GM23338 (cell line): ENCODE results near the gene SYMPK. TPM values are rescaled to one million over a fixed set of nuclear protein-coding genes. Genes with fewer than 3 reads are reported as not detected.

Experiments used
- ATAC-seq: fragments of 200-7000 bp; cut with Tn5 transposase; 3 replicates; pipeline ENCODE4 v1.9.1; 2020
- DNase-seq: peaks from one replicate; pipeline ENCODE4 v3.0.0-alpha.2; 2015; ENCODE audit warnings: low spot score
- H2AFZ ChIP-seq: fragments of 200-600 bp; sonication (generic); 2 replicates; pipeline ENCODE4 v1.8.0; 2016; ENCODE audit warnings: antibody characterized with exemption, mild to moderate bottlenecking, moderate library complexity
- H3F3A ChIP-seq: fragments of 200-600 bp; sonication (generic); replicated peaks from 2 replicates; pipeline ENCODE4 v1.8.0; 2017; ENCODE audit warnings: antibody characterized with exemption, mixed run types, low read depth
- H3K27ac ChIP-seq: fragments of 200-600 bp; sonication (generic); 2 replicates; pipeline ENCODE4 v1.6.1; 2016; ENCODE audit warnings: low read depth
- H3K27me3 ChIP-seq: fragments of 200-600 bp; sonication (generic); 2 replicates; pipeline ENCODE4 v1.8.0; 2016; ENCODE audit warnings: mild to moderate bottlenecking, mixed run types, moderate library complexity; ENCODE audit not compliant: insufficient read depth
- H3K36me3 ChIP-seq: fragments of 200-600 bp; sonication (generic); 2 replicates; pipeline ENCODE4 v1.8.0; 2016; ENCODE audit warnings: mild to moderate bottlenecking; ENCODE audit not compliant: insufficient read depth
- H3K4me1 ChIP-seq: fragments of 200-600 bp; sonication (generic); 2 replicates; pipeline ENCODE4 v1.8.0; 2016; ENCODE audit warnings: mild to moderate bottlenecking, moderate library complexity; ENCODE audit not compliant: insufficient read depth
- H3K4me2 ChIP-seq: fragments of 200-600 bp; sonication (generic); 2 replicates; pipeline ENCODE4 v1.7.1; 2017; ENCODE audit warnings: mixed run types
- H3K4me3 ChIP-seq: fragments of 200-600 bp; sonication (generic); 2 replicates; pipeline ENCODE4 v1.6.1; 2016; ENCODE audit warnings: mixed run types
- H3K79me2 ChIP-seq: fragments of 200-600 bp; sonication (generic); replicated peaks from 2 replicates; pipeline ENCODE4 v1.8.0; 2017; ENCODE audit warnings: mild to moderate bottlenecking; ENCODE audit not compliant: insufficient read depth
- H3K9me2 ChIP-seq: fragments of 200-600 bp; sonication (generic); 2 replicates; pipeline ENCODE4 v1.8.0; 2017; ENCODE audit not compliant: insufficient read depth
- H4K20me1 ChIP-seq: fragments of 200-600 bp; sonication (generic); replicated peaks from 2 replicates; pipeline ENCODE4 v1.8.0; 2017; ENCODE audit warnings: mild to moderate bottlenecking; ENCODE audit not compliant: insufficient read depth
- H3K27ac Mint-ChIP-seq: 2 replicates; pipeline ENCODE4 v1.8.0; 2020; ENCODE audit warnings: inconsistent platforms, mild to moderate bottlenecking, moderate library complexity, mixed read lengths
- H3K27me3 Mint-ChIP-seq: 3 replicates; pipeline ENCODE4 v1.8.0; 2022; ENCODE audit warnings: low read depth, mild to moderate bottlenecking, moderate library complexity, mixed read lengths, inconsistent platforms; ENCODE audit not compliant: insufficient read depth, poor library complexity
- H3K36me3 Mint-ChIP-seq: 3 replicates; pipeline ENCODE4 v1.8.0; 2021; ENCODE audit warnings: low read depth, mild to moderate bottlenecking, inconsistent platforms, moderate library complexity, mixed read lengths
- H3K4me1 Mint-ChIP-seq: 3 replicates; pipeline ENCODE4 v1.8.0; 2020; ENCODE audit warnings: mild to moderate bottlenecking, inconsistent platforms, mixed read lengths
- H3K4me3 Mint-ChIP-seq: 3 replicates; pipeline ENCODE4 v1.8.0; 2021; ENCODE audit warnings: moderate library complexity, mild to moderate bottlenecking, inconsistent platforms, mixed read lengths
- H3K9me3 Mint-ChIP-seq: 3 replicates; pipeline ENCODE4 v1.8.0; 2020; ENCODE audit warnings: moderate library complexity, mild to moderate bottlenecking, inconsistent platforms, mixed read lengths
- CREB1 ChIP-seq: fragments of 250-450 bp; sonication (Bioruptor Pico); IDR thresholded peaks from 2 replicates; pipeline ENCODE4 v1.5.0; 2020; ENCODE audit warnings: low read depth, mild to moderate bottlenecking, moderate library complexity
- CTCF ChIP-seq, 2 experiments: fragments of 200-600 bp in 1 of 2; sonication (generic) in 1 of 2; conservative IDR thresholded peaks; 2 replicates each; pipeline versions ENCODE4 v1.5.1 to v1.6.1; 2016 to 2017; ENCODE audit warnings: antibody characterized with exemption in 2 of 2, low read depth in 2 of 2, mild to moderate bottlenecking in 2 of 2, moderate library complexity in 1 of 2
- EZH2 ChIP-seq: fragments of 200-600 bp; sonication (generic); IDR thresholded peaks from one replicate; pipeline ENCODE4 v1.8.0; 2017; ENCODE audit warnings: antibody characterized with exemption, mild to moderate bottlenecking, low read depth; ENCODE audit not compliant: unreplicated experiment
- JUNB ChIP-seq: IDR thresholded peaks from one replicate; pipeline ENCODE4 v1.6.1; 2016; ENCODE audit warnings: antibody characterized with exemption; ENCODE audit not compliant: unreplicated experiment
- NANOG ChIP-seq: IDR thresholded peaks from 2 replicates; pipeline ENCODE4 v1.6.1; 2016; ENCODE audit warnings: antibody characterized with exemption, borderline replicate concordance
- POLR2AphosphoS5 ChIP-seq: IDR thresholded peaks from 2 replicates; pipeline ENCODE4 v1.6.1; 2016; ENCODE audit warnings: antibody characterized with exemption, low read depth
- REST ChIP-seq: IDR thresholded peaks from one replicate; pipeline ENCODE4 v1.6.1; 2018; ENCODE audit warnings: antibody characterized with exemption; ENCODE audit not compliant: unreplicated experiment
- ZNF114 ChIP-seq: fragments of 250-450 bp; sonication (Bioruptor Pico); IDR thresholded peaks from 2 replicates; pipeline ENCODE4 v1.5.0; 2020; ENCODE audit warnings: mild to moderate bottlenecking, moderate library complexity
- polyA plus RNA-seq: library from polyadenylated mRNA; unstranded; fragments of >200 nt; fragmentation: Nextera tagmentation; extraction: Ambion mirVana; gene quantifications from 2 replicates; pipeline ENCODE4 v1.2.1, GENCODE V29; 2016
- total RNA-seq: library from RNA; depleted of rRNA; stranded (reverse); fragments of >200 nt; shearing (Covaris generic); gene quantifications from 2 replicates; pipeline ENCODE4 v1.2.3, GENCODE V29; 2014

Gene SYMPK
- total and polyA plus RNA-seq, 2 experiments from 2014 or later: 36.8 to 82.1 TPM

- TF ChIP-seq CREB1 (CRISPR knock-in tag) (no peak), POLR2AphosphoS5 (peak; percentile 93), CTCF (conservative IDR thresholded peaks at IDR 0.05; ENCODE audit: low read depth in 2 of 2) (peak in 1 of 2 experiments; percentile 6; a peak in 1 of 4 replicates), REST (no peak)
- Histone ChIP-seq H2AFZ (peak overlapping the region; percentile 93), H3F3A (peaks cover 21% of the 10 kb centered on the region; the same call in 1 of the 2 replicates), H3K4me2 (peak overlapping the region; percentile 89), H3K79me2 (no peaks in the 10 kb centered on the region), H4K20me1 (no peaks in the 10 kb centered on the region; the same call in none of the 2 replicates), H3K4me1 (peaks cover 6% of the 10 kb centered on the region; the same call in 1 of the 2 replicates), H3K27me3 (peaks cover 23% of the 10 kb centered on the region), H3K9me2 (no peaks in the 10 kb centered on the region), H3K27ac (peak overlapping the region; percentile 77), H3K36me3 (no peaks in the 10 kb centered on the region), H3K4me3 (peak overlapping the region; percentile 86)
- H3K9me3 Mint-ChIP-seq: no peaks in the 10 kb centered on the region
- peaks cover 9% of the 10 kb centered on the region for H3K4me1 Mint-ChIP-seq
- peaks cover 19% of the 10 kb centered on the region for H3K36me3 Mint-ChIP-seq
- peaks cover 20% of the 10 kb centered on the region for H3K27me3 Mint-ChIP-seq
- peak; percentile 97 for DNase-seq
- ATAC-seq: peak; percentile 82
- peak overlapping the region; percentile 95 for H3K4me3 Mint-ChIP-seq
- peak overlapping the region; percentile 48; the same call in 1 of the 2 replicates for H3K27ac Mint-ChIP-seq
Measured at GRCh38 chr19:45902651-45903625, 40.0 kb upstream of the SYMPK start.

- H3K27me3 ChIP-seq: peaks cover 23% of the 10 kb centered on the region
- peak within 1 kb of the TSS; percentile 89 for H3K4me2 ChIP-seq
- peak within 1 kb of the TSS; percentile 66 for H3K27ac Mint-ChIP-seq
- H3K27ac ChIP-seq: peak within 1 kb of the TSS; percentile 77
- TF ChIP-seq JUNB: no peak
- no peak for TF ChIP-seq ZNF114
- TF ChIP-seq EZH2: no peak
- TF ChIP-seq CREB1 (CRISPR knock-in tag): no peak
- TF ChIP-seq NANOG: no peak
- H3K9me3 Mint-ChIP-seq: no peaks in the 10 kb centered on the region
- peaks cover 21% of the 10 kb centered on the region; the same call in 1 of the 2 replicates for H3F3A ChIP-seq
- H3K4me3 ChIP-seq: peak within 1 kb of the TSS; percentile 86
- H3K79me2 ChIP-seq: no peaks in the 10 kb centered on the region
- peak within 1 kb of the TSS; percentile 95 for H3K4me3 Mint-ChIP-seq
- H3K9me2 ChIP-seq: no peaks in the 10 kb centered on the region
- ATAC-seq (peak; percentile 3), DNase-seq (peak; percentile 59)
- H3K36me3 ChIP-seq: no peaks in the 10 kb centered on the region
- peaks cover 19% of the 10 kb centered on the region for H3K36me3 Mint-ChIP-seq
- H3K4me1 Mint-ChIP-seq: peaks cover 9% of the 10 kb centered on the region
- peak within 1 kb of the TSS; percentile 93 for H2AFZ ChIP-seq
- no peaks in the 10 kb centered on the region; the same call in none of the 2 replicates for H4K20me1 ChIP-seq
- H3K4me1 ChIP-seq: peaks cover 6% of the 10 kb centered on the region; the same call in 1 of the 2 replicates
- peaks cover 20% of the 10 kb centered on the region for H3K27me3 Mint-ChIP-seq
Measured at GRCh38 chr19:45901912-45902650, 39.1 kb upstream of the SYMPK start, which contains the start of gene MYPOP. TSS of gene MYPOP (minus strand) at chr19:45902613. CDS start at chr19:45901773, 840 bp downstream.
